T-helper 2 cell treated with Interferon-gamma antibody and Interleukin-4, amounts not matched to agents 5 μg/mL and 100 μg/mL, for 36 hours (primary cell): Measurements from ENCODE around the gene SLX4IP.
"Not testable (repeated sequence)": the region's sequence is repeated elsewhere in the genome, so short reads cannot be mapped to it uniquely, and the experiment has no call there.

Experiments used
- DNase-seq: peaks from one replicate; pipeline ENCODE4 v3.0.0; 2021; ENCODE audit warnings: low spot score
- H3K27ac Mint-ChIP-seq: one replicate; pipeline ENCODE4 v1.8.0; 2021; ENCODE audit warnings: mild to moderate bottlenecking, mixed read lengths
- H3K27me3 Mint-ChIP-seq: one replicate; pipeline ENCODE4 v1.8.0; 2021; ENCODE audit warnings: low read depth, mixed read lengths
- H3K36me3 Mint-ChIP-seq: one replicate; pipeline ENCODE4 v1.8.0; 2021; ENCODE audit warnings: low read depth, mixed read lengths
- H3K4me1 Mint-ChIP-seq: one replicate; pipeline ENCODE4 v1.8.0; 2021; ENCODE audit warnings: low read depth, mixed read lengths
- H3K4me3 Mint-ChIP-seq: one replicate; pipeline ENCODE4 v1.8.0; 2022; ENCODE audit warnings: mild to moderate bottlenecking, moderate library complexity, mixed read lengths
- H3K9me3 Mint-ChIP-seq: one replicate; pipeline ENCODE4 v1.8.0; 2021; ENCODE audit warnings: mixed read lengths

SLX4IP gene

GRCh38 chr20:10590446-10590845, 155.3 kb downstream of the SLX4IP start:
- H3K36me3 Mint-ChIP-seq, H3K27me3 Mint-ChIP-seq, H3K4me3 Mint-ChIP-seq, H3K27ac Mint-ChIP-seq, H3K9me3 Mint-ChIP-seq, H3K4me1 Mint-ChIP-seq, DNase-seq: not testable (repeated sequence)

GRCh38 chr20:10590950-10591671, 156.0 kb downstream of the SLX4IP start:
- Mint-ChIP-seq H3K27ac (no peak overlapping the region), H3K4me1 (peaks cover 9% of the 10 kb centered on the region), H3K27me3 (no peaks in the 10 kb centered on the region), H3K36me3 (peaks cover 4% of the 10 kb centered on the region), H3K9me3 (no peaks in the 10 kb centered on the region), H3K4me3 (no peak overlapping the region)
- no peak for DNase-seq

GRCh38 chr20:10591946-10592521, 156.9 kb downstream of the SLX4IP start:
- H3K36me3 Mint-ChIP-seq, result peaks cover 2% of the 10 kb centered on the region
- H3K9me3 Mint-ChIP-seq, result no peaks in the 10 kb centered on the region
- no peak overlapping the region for H3K4me3 Mint-ChIP-seq
- DNase-seq, result no peak
- H3K4me1 Mint-ChIP-seq, result peaks cover 9% of the 10 kb centered on the region
- H3K27me3 Mint-ChIP-seq, result no peaks in the 10 kb centered on the region
- H3K27ac Mint-ChIP-seq, result no peak overlapping the region

- DNase-seq, result no peak
- Mint-ChIP-seq H3K27me3 (no peaks in the 10 kb centered on the region), H3K36me3 (peaks cover 12% of the 10 kb centered on the region), H3K4me3 (no peak overlapping the region), H3K4me1 (peaks cover 17% of the 10 kb centered on the region), H3K27ac (no peak overlapping the region), H3K9me3 (no peaks in the 10 kb centered on the region)
Measured at GRCh38 chr20:10594296-10594868, 159.3 kb downstream of the SLX4IP start.

- peaks cover 17% of the 10 kb centered on the region for H3K4me1 Mint-ChIP-seq
- H3K27me3 Mint-ChIP-seq, result no peaks in the 10 kb centered on the region
- peaks cover 13% of the 10 kb centered on the region for H3K36me3 Mint-ChIP-seq
- no peak overlapping the region for H3K27ac Mint-ChIP-seq
- DNase-seq, result no peak
- no peaks in the 10 kb centered on the region for H3K9me3 Mint-ChIP-seq
- no peak overlapping the region for H3K4me3 Mint-ChIP-seq
Measured at GRCh38 chr20:10595266-10595665, 160.2 kb downstream of the SLX4IP start.

GRCh38 chr20:10595985-10596384, 160.9 kb downstream of the SLX4IP start:
- Mint-ChIP-seq H3K4me1 (peaks cover 16% of the 10 kb centered on the region), H3K27ac (no peak overlapping the region), H3K27me3 (no peaks in the 10 kb centered on the region), H3K36me3 (peaks cover 14% of the 10 kb centered on the region), H3K9me3 (no peaks in the 10 kb centered on the region), H3K4me3 (no peak overlapping the region)
- DNase-seq, result no peak

- Mint-ChIP-seq H3K36me3 (peaks cover 18% of the 10 kb centered on the region), H3K4me3 (no peak overlapping the region), H3K27ac (no peak overlapping the region), H3K4me1 (peaks cover 15% of the 10 kb centered on the region), H3K27me3 (peaks cover 2% of the 10 kb centered on the region), H3K9me3 (no peaks in the 10 kb centered on the region)
- DNase-seq, result no peak
Measured at GRCh38 chr20:10596710-10597121, 161.6 kb downstream of the SLX4IP start.

GRCh38 chr20:10597637-10598036, 162.5 kb downstream of the SLX4IP start:
- H3K27me3 Mint-ChIP-seq, result peaks cover 2% of the 10 kb centered on the region
- H3K4me3 Mint-ChIP-seq, result no peak overlapping the region
- peaks cover 22% of the 10 kb centered on the region for H3K36me3 Mint-ChIP-seq
- H3K9me3 Mint-ChIP-seq, result no peaks in the 10 kb centered on the region
- DNase-seq, result no peak
- H3K4me1 Mint-ChIP-seq, result peaks cover 18% of the 10 kb centered on the region
- H3K27ac Mint-ChIP-seq, result no peak overlapping the region

- peaks cover 2% of the 10 kb centered on the region for H3K27me3 Mint-ChIP-seq
- no peak overlapping the region for H3K4me3 Mint-ChIP-seq
- peaks cover 27% of the 10 kb centered on the region for H3K4me1 Mint-ChIP-seq
- DNase-seq, result no peak
- H3K36me3 Mint-ChIP-seq, result peaks cover 23% of the 10 kb centered on the region
- no peaks in the 10 kb centered on the region for H3K9me3 Mint-ChIP-seq
- no peak overlapping the region for H3K27ac Mint-ChIP-seq
Measured at GRCh38 chr20:10602221-10602871, 167.2 kb downstream of the SLX4IP start.

GRCh38 chr20:10603378-10603777, 168.3 kb downstream of the SLX4IP start:
- Mint-ChIP-seq H3K4me3 (peak overlapping the region; percentile 5), H3K27me3 (peaks cover 2% of the 10 kb centered on the region), H3K9me3 (no peaks in the 10 kb centered on the region), H3K27ac (peak overlapping the region; percentile 2), H3K36me3 (peaks cover 20% of the 10 kb centered on the region), H3K4me1 (peaks cover 27% of the 10 kb centered on the region)
- peak; percentile 49 for DNase-seq

GRCh38 chr20:10603971-10604864, 169.1 kb downstream of the SLX4IP start:
- no peak for DNase-seq
- Mint-ChIP-seq H3K4me3 (peak overlapping the region; percentile 5), H3K9me3 (no peaks in the 10 kb centered on the region), H3K36me3 (peaks cover 16% of the 10 kb centered on the region), H3K27me3 (peaks cover 2% of the 10 kb centered on the region), H3K27ac (no peak overlapping the region), H3K4me1 (peaks cover 20% of the 10 kb centered on the region)

- Mint-ChIP-seq H3K27ac (no peak overlapping the region), H3K4me3 (no peak overlapping the region), H3K4me1 (peaks cover 19% of the 10 kb centered on the region), H3K36me3 (peaks cover 18% of the 10 kb centered on the region), H3K9me3 (no peaks in the 10 kb centered on the region), H3K27me3 (peaks cover 2% of the 10 kb centered on the region)
- no peak for DNase-seq
Measured at GRCh38 chr20:10604865-10605440, 169.8 kb downstream of the SLX4IP start.

- no peak for DNase-seq
- no peaks in the 10 kb centered on the region for H3K9me3 Mint-ChIP-seq
- H3K4me3 Mint-ChIP-seq, result no peak overlapping the region
- peaks cover 16% of the 10 kb centered on the region for H3K36me3 Mint-ChIP-seq
- peaks cover 2% of the 10 kb centered on the region for H3K27me3 Mint-ChIP-seq
- peaks cover 19% of the 10 kb centered on the region for H3K4me1 Mint-ChIP-seq
- no peak overlapping the region for H3K27ac Mint-ChIP-seq
Measured at GRCh38 chr20:10605547-10606195, 170.6 kb downstream of the SLX4IP start.
